HG03139 (cell line): ENCODE data around the gene EMC10.
A peak's percentile ranks its signal among the peaks of the same experiment; 100 is the strongest.
"Not testable (repeated sequence)": the region's sequence is repeated elsewhere in the genome, so short reads cannot be mapped to it uniquely, and the experiment has no call there.

Experiments
- ATAC-seq: cut with Tn5 transposase; IDR thresholded peaks from one replicate; pipeline ENCODE4 v1.9.1; 2021; ENCODE audit not compliant: unreplicated experiment

EMC10 gene

DNA sequence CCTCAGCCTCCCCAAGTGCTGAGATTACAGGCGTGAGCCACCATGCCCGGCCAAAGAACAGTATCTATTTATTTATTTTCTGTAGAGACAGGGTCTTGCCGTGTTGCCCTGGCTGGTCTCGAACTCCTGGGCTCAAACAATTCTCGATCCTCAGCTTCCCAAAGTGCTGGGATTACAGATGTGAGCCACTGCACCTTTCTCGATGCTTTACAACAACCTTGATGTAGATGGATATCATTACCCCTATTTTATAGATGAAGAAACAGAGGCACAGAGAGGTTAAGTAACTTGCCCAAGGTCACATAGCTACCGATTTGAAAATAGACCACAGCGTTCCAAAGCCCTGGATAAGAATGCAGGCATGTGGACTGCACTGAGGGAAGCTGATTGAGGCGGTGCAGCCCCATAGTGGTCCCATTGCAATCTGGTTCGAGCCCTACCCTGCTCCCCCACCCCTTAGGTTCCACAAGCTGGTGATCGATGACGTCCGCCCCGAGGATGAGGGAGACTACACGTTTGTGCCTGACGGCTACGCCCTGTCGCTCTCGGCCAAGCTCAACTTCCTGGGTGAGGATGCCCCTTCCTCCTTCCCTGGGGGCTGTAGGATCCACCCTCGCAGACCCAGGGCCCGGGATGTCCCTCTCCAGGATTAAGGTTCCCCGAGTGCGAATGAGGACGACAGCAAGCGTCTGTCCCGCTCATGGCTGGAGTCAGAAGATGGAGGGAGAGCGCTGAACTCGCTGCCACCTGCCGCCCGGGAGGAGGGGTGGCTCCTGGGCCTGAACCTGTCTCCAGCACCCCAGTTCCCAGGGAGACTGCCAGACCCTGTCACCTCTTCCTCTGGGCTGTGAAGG lies 25.7 kb upstream of the EMC10 start:
- no peak for ATAC-seq

DNA sequence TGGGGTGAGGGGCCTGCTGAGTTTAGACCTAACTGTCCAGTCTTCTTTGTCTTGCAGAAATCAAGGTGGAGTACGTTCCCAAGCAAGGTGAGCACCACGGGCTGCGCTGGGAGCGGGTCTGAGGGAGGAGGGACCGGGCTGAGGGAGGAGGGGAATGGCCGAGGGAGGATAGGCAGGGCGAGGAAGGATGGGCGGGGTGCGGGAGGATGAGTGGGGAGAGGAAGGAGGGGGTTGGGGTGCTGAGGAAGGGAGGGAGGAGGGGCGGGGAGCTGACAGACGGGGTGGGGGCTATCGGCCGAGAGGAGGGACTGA lies 25.1 kb upstream of the EMC10 start:
- ATAC-seq = no peak

DNA sequence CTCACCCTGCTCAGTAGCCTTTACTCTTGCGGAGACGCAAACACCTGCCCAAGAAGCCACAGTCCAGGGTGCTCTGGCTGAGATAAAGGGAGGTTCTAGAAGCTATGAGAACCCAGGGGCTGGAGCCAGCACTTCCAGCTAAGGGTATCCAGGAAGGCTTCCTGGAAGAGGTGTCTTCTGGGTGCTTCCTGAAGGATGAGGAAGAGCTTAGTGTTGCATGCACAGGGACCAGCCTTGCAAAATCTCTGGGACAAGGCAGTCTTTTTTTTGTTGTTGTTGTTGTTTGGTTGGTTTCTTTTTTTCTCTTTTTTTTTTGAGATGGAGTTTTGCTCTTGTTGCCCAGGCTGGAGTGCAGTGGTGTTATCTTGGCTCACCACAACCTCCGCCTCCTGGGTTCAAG lies 23.1 kb upstream of the EMC10 start:
- no peak for ATAC-seq

DNA sequence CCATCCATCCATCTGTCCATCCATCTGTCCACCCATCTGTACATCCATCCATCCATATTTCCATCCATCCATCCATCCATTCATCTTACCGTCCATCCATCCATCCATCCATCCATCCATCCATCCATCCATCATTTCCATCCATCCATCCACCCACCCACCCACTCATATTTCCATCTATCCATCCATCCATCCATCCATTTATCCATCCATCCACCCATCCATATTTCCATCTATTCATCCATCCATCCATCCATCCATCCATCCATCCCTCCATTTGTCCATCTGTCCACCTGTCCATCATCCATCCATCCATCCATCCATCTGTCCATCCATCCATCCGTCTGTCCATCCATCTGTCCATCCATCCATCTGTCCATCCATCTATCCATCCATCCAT lies 20.3 kb upstream of the EMC10 start:
- ATAC-seq = no peak

GRCh38 chr19:50457300-50457699 lies 19.0 kb upstream of the EMC10 start:
- no peak for ATAC-seq

DNA sequence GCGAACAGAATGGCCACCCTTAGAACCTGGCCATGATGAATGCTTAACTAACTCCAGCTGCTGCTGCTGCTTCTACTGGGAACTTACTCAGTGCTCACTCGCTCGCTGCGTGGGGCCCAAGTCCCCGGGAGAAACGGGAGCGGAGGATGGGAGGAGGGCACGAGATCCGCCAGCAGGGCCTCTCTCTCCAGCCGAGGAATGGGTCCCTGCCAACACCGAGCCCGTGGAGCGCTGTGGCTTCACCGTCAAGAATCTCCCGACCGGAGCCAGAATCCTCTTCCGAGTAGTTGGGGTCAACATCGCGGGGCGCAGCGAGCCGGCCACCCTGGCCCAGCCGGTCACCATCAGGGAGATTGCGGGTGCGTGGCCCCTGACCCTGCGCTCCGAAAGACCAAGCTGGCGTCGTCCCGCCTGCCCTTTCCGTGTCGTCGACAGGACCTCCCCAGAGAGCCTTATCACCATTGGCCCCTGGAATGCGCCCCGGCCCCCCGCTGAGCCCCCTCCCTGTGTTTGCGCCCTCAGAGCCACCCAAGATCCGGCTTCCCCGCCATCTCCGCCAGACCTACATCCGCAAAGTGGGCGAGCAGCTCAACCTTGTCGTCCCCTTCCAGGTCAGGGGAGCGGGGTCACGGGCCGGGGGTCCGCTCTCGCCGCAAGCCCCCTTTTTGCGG lies 17.8 kb upstream of the EMC10 start:
- ATAC-seq = no peak

DNA sequence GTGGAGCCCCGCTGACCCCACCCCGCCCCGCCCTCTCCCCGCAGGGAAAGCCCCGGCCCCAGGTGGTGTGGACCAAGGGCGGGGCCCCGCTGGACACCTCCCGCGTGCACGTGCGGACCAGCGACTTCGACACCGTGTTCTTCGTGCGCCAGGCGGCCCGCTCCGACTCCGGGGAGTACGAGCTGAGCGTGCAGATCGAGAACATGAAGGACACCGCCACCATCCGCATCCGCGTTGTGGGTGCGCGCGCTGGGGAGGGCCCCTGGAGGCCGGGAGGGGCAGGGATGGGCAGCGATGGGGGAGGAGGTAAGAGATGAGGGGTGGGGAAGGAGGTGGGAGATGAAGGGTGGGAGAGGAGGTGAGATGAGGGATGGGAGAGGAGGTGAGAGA lies 17.2 kb upstream of the EMC10 start:
- no peak for ATAC-seq

- no peak for ATAC-seq
Measured at GRCh38 chr19:50459638-50460037, 16.7 kb upstream of the EMC10 start.

DNA sequence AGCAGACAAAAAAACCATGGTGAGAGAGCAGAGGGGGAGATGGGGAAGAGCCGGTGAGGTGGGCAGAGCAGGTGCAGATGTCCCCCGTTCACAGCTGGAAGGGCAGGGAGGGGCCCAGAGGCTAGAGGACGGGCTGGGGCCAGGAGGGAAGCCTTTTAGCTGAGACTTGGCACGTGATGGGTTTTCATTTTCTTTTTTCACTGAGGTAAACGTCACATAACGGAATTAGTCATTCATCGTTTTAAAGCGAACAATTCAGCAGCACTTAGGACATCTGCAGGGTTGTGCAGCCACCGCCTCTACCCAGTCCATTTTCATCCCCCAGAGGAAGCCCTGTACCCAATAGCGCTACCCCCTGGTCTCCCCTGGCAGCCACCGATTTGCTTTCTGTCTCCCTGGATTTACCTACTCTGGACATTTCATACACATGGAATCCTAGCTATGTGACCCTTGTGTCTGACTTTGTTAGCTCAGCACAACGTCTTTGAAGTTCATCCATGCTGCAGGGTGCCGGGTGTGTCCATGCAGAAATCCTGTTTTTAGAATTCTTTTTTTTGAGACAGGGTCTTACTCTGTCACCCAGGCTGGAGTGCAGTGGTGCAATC lies 16.0 kb upstream of the EMC10 start:
- ATAC-seq = peak; percentile 67

DNA sequence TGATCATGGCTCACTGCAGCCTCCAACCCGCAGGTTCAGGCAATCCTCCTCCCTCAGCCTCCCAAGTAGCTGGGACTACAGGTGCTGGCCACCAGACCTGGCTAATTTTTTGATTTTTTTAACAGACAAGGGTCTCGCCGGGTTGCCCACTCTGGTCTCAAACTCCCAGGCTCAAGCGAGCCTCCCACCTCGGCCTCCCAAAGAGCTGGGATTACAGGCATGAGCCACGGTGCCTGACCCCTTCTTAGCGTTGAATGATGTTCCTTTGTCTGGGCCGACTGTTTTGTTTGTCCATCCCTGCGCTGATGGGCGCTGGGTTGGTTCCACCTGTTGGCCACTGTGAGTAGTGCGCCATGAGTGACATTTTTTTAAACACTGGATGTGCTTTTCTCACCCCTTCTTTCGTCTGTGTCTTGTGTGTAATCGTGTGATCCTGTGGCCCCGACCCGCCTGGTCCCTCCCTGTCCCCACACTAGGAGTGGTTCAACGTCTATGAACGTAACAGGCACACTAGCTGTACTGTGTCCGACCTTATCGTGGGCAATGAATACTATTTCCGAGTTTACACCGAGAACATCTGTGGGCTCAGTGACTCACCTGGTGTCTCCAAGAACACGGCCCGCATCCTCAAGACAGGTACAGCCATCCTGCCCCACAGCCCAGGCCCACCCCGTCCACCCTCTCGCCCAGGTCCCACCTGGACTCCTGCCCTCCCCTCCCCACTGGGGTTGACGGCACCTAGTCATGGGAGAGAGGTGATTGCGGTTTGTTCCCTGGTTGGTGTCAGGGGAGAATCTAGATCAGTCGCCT lies 15.0 kb upstream of the EMC10 start:
- no peak for ATAC-seq

GRCh38 chr19:50462970-50463369 lies 13.3 kb upstream of the EMC10 start:
- ATAC-seq = no peak

GRCh38 chr19:50464348-50464747 lies 12.0 kb upstream of the EMC10 start:
- ATAC-seq = no peak

DNA sequence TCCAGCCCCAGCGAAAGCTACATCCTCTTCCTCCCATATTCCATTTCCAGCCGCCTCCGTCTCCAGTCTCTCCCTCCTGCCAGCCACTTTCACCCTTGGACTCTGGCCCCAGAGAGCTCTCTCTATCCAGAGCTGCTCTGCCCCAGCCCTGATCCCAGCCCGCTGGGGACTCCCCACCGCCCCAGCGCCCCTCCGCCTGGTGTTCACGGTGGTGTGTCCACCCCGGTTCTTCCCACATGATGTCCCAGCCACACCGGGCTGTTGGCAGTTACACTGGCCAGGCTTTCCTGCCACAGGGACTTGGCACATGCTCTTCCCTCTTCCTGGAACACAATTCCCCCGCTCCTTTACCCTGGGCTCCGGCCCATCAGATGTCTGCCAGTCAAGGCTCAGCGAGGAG lies 11.3 kb upstream of the EMC10 start:
- ATAC-seq = no peak

- no peak for ATAC-seq
Measured at GRCh38 chr19:50465986-50466705, 10.2 kb upstream of the EMC10 start.

- no peak for ATAC-seq
Measured at GRCh38 chr19:50466706-50467039, 9.6 kb upstream of the EMC10 start.

DNA sequence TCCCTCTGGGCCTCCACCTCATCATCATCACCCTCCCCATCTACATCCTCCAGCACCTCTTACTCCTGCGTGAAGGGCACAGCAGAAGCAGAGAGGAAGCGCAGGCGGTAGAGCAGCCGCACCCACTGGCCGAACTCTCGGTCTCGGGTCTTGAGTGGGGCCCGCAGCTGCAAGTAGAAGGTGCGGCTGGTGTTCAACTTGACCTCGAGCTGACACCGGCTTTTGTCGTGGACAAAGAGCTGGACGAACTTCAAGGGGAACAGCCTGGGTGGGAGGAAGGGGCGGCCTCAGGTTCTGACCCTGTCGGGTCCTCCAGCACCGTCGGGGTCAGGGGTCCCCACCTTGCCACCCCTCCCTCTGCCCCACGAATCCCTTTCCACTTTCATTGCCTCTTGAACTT lies 8.7 kb upstream of the EMC10 start:
- ATAC-seq = no peak

DNA sequence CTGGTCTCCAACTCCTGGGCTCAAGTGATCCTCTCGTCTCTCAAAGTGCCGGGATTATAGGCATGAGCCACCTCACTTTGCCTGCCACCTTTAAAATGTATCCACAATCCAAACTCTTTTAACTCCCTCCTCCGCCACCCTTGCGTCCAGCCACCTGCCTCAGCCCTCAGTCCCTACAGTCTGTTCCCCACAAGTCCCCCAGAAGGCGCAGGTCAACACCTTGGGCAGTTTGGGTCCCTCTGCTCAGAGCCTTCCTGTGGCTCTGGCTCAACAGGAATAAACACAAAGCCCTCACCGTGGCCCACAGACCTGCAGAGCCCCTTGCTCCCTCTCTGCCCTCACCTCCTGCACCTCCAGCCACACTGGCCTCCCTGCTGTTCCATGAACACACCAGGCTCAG lies 7.5 kb upstream of the EMC10 start:
- ATAC-seq = no peak

GRCh38 chr19:50473336-50473735 lies 3.0 kb upstream of the EMC10 start:
- ATAC-seq = not testable (repeated sequence)

DNA sequence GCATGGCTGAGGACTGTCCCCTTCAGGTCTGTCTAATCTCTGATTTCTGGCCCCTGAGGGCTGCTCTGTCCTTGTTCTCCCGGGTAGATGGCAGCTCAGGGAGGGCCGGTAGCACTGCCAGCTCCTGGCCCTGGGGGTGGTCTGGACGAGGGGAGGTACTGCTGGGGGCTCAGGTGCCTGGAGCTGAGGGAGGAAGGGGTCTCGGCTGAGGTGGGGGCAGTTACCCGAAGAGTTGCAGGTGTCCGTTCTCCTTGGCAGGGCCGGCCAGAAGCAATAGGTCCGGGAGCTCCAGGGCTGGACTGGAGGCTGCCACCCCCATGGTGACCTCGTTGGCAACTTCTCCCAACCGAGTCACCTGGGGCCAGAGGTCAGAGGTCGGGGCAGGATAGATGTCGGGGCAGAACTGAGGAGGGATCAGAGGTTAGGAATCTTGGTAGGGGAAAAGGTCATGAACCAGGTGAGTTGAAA lies 1.2 kb upstream of the EMC10 start:
- ATAC-seq = no peak

DNA sequence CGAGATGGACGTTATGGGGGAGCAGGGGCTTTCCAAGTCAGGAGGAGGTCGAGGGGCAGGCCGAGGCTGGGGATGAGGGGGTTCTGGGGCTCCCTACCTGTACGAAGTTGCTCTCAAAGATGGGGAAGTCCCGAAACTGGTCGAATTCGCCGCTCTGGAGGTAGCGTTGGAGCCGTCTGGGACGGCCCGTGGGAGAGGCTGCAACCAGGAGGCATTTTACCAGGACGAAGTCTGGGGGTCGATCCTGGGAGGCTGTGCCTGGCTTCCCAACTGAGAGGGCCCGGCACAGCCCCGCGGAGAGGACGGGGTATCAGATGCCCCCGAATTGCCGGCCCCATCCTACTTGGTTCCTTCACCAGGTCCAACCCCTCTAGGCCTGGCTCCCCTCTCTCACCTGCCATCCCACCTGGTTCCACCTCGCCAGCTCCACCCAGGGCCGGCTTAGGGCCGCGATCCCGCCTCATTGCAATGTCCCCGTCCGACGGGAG lies 527 bp upstream of the EMC10 start:
- ATAC-seq = peak; percentile 4

GRCh38 chr19:50476907-50477238 lies 566 bp downstream of the EMC10 start:
- no peak for ATAC-seq
